Activated T-helper 17 cell treated with anti-CD3 and anti-CD28 coated beads, Interleukin-2, amount 50 U/mL, for 72 hours (primary cell): ENCODE results near the gene AKAIN1. TPM values are rescaled to one million over a fixed set of nuclear protein-coding genes. Genes with fewer than 3 reads are reported as not detected.

Experiments used
- ATAC-seq: fragments of 150-1000 bp; cut with Tn5 transposase; replicated peaks from 2 replicates; pipeline ENCODE4 v1.10.0; 2021; ENCODE audit warnings: mild to moderate bottlenecking, moderate library complexity
- H3K27ac Mint-ChIP-seq: one replicate; pipeline ENCODE4 v1.8.0; 2022; ENCODE audit warnings: mixed read lengths
- H3K27me3 Mint-ChIP-seq: one replicate; pipeline ENCODE4 v1.8.0; 2022; ENCODE audit warnings: mixed read lengths
- H3K36me3 Mint-ChIP-seq: one replicate; pipeline ENCODE4 v1.8.0; 2022; ENCODE audit warnings: low read depth, mild to moderate bottlenecking, mixed read lengths
- H3K4me1 Mint-ChIP-seq: one replicate; pipeline ENCODE4 v1.8.0; 2022; ENCODE audit warnings: mixed read lengths
- H3K4me3 Mint-ChIP-seq: one replicate; pipeline ENCODE4 v1.8.0; 2022; ENCODE audit warnings: mild to moderate bottlenecking, mixed read lengths
- H3K9me3 Mint-ChIP-seq: one replicate; pipeline ENCODE4 v1.8.0; 2022; ENCODE audit warnings: mixed read lengths
- total RNA-seq, 2 donors: library from RNA; stranded (reverse); gene quantifications; one replicate each; pipeline ENCODE4 v1.2.3, GENCODE V29; 2022

Gene AKAIN1
- total RNA-seq, 2 donors from 2014 or later: not detected

GRCh38 chr18:5146093-5146492 lies 51.0 kb downstream of the AKAIN1 start:
- no peak for ATAC-seq
- Mint-ChIP-seq H3K36me3 (no peaks in the 10 kb centered on the region), H3K27me3 (peaks cover 19% of the 10 kb centered on the region), H3K27ac (no peak overlapping the region), H3K4me3 (no peak overlapping the region), H3K9me3 (peaks cover 3% of the 10 kb centered on the region), H3K4me1 (no peaks in the 10 kb centered on the region)

- no peak overlapping the region for H3K27ac Mint-ChIP-seq
- no peak for ATAC-seq
These were observed 51.8 kb downstream of the AKAIN1 start for GRCh38 chr18:5145168-5145825.

GRCh38 chr18:5144629-5145028 lies 52.4 kb downstream of the AKAIN1 start:
- no peak overlapping the region for H3K27ac Mint-ChIP-seq
- H3K4me1 Mint-ChIP-seq: no peaks in the 10 kb centered on the region
- no peak overlapping the region for H3K4me3 Mint-ChIP-seq
- H3K9me3 Mint-ChIP-seq: peaks cover 3% of the 10 kb centered on the region
- no peak for ATAC-seq
- H3K36me3 Mint-ChIP-seq: no peaks in the 10 kb centered on the region
- peaks cover 16% of the 10 kb centered on the region for H3K27me3 Mint-ChIP-seq

More at GRCh38 chr18:5145168-5145825, 51.8 kb downstream of the AKAIN1 start:
- Mint-ChIP-seq H3K4me1 (no peaks in the 10 kb centered on the region), H3K36me3 (no peaks in the 10 kb centered on the region), H3K9me3 (peaks cover 3% of the 10 kb centered on the region), H3K4me3 (no peak overlapping the region), H3K27me3 (peaks cover 16% of the 10 kb centered on the region)

- H3K36me3 Mint-ChIP-seq: no peaks in the 10 kb centered on the region
- H3K27ac Mint-ChIP-seq: no peak overlapping the region
- no peak overlapping the region for H3K4me3 Mint-ChIP-seq
- no peaks in the 10 kb centered on the region for H3K9me3 Mint-ChIP-seq
- no peaks in the 10 kb centered on the region for H3K4me1 Mint-ChIP-seq
- no peak for ATAC-seq
- H3K27me3 Mint-ChIP-seq: peaks cover 12% of the 10 kb centered on the region
These were observed 54.2 kb downstream of the AKAIN1 start for GRCh38 chr18:5142859-5143258.

GRCh38 chr18:5142131-5142530 lies 54.9 kb downstream of the AKAIN1 start:
- Mint-ChIP-seq H3K9me3 (no peaks in the 10 kb centered on the region), H3K36me3 (no peaks in the 10 kb centered on the region), H3K4me3 (no peak overlapping the region), H3K27ac (no peak overlapping the region), H3K4me1 (no peaks in the 10 kb centered on the region), H3K27me3 (peaks cover 15% of the 10 kb centered on the region)
- no peak for ATAC-seq

- no peak for ATAC-seq
- no peaks in the 10 kb centered on the region for H3K9me3 Mint-ChIP-seq
These were observed 59.8 kb downstream of the AKAIN1 start for GRCh38 chr18:5137261-5137660.

GRCh38 chr18:5132987-5133386 lies 64.1 kb downstream of the AKAIN1 start:
- Mint-ChIP-seq H3K4me3 (no peak overlapping the region), H3K27ac (no peak overlapping the region), H3K27me3 (peaks cover 10% of the 10 kb centered on the region), H3K36me3 (no peaks in the 10 kb centered on the region), H3K4me1 (no peaks in the 10 kb centered on the region), H3K9me3 (no peaks in the 10 kb centered on the region)
- ATAC-seq: no peak

More at GRCh38 chr18:5137261-5137660, 59.8 kb downstream of the AKAIN1 start:
- Mint-ChIP-seq H3K36me3 (no peaks in the 10 kb centered on the region), H3K4me3 (no peak overlapping the region), H3K4me1 (no peaks in the 10 kb centered on the region), H3K27ac (no peak overlapping the region), H3K27me3 (peaks cover 10% of the 10 kb centered on the region)

- H3K4me3 Mint-ChIP-seq: no peak overlapping the region
- H3K27me3 Mint-ChIP-seq: peaks cover 11% of the 10 kb centered on the region
- peaks cover 4% of the 10 kb centered on the region for H3K9me3 Mint-ChIP-seq
- no peak overlapping the region for H3K27ac Mint-ChIP-seq
- no peaks in the 10 kb centered on the region for H3K4me1 Mint-ChIP-seq
- ATAC-seq: no peak
- no peaks in the 10 kb centered on the region for H3K36me3 Mint-ChIP-seq
These were observed 74.8 kb downstream of the AKAIN1 start for GRCh38 chr18:5122272-5122671.

- Mint-ChIP-seq H3K27ac (no peak overlapping the region), H3K36me3 (no peaks in the 10 kb centered on the region), H3K4me1 (peaks cover 4% of the 10 kb centered on the region), H3K4me3 (no peak overlapping the region), H3K27me3 (peaks cover 6% of the 10 kb centered on the region), H3K9me3 (peaks cover 4% of the 10 kb centered on the region)
- no peak for ATAC-seq
These were observed 86.8 kb downstream of the AKAIN1 start for GRCh38 chr18:5110266-5110665.

GRCh38 chr18:5107988-5108387 lies 89.1 kb downstream of the AKAIN1 start:
- no peak for ATAC-seq
- no peak overlapping the region for H3K4me3 Mint-ChIP-seq
- H3K36me3 Mint-ChIP-seq: no peaks in the 10 kb centered on the region
- peaks cover 10% of the 10 kb centered on the region for H3K27me3 Mint-ChIP-seq
- H3K27ac Mint-ChIP-seq: no peak overlapping the region
- H3K4me1 Mint-ChIP-seq: peaks cover 4% of the 10 kb centered on the region
- H3K9me3 Mint-ChIP-seq: no peaks in the 10 kb centered on the region

GRCh38 chr18:5106730-5107129 lies 90.3 kb downstream of the AKAIN1 start:
- Mint-ChIP-seq H3K9me3 (no peaks in the 10 kb centered on the region), H3K4me3 (no peak overlapping the region), H3K4me1 (peaks cover 4% of the 10 kb centered on the region), H3K36me3 (no peaks in the 10 kb centered on the region), H3K27ac (no peak overlapping the region), H3K27me3 (peaks cover 10% of the 10 kb centered on the region)
- no peak for ATAC-seq

- Mint-ChIP-seq H3K9me3 (no peaks in the 10 kb centered on the region), H3K27me3 (peaks cover 10% of the 10 kb centered on the region), H3K4me3 (no peak overlapping the region), H3K4me1 (peaks cover 4% of the 10 kb centered on the region), H3K27ac (no peak overlapping the region), H3K36me3 (no peaks in the 10 kb centered on the region)
- ATAC-seq: no peak
These were observed 92.8 kb downstream of the AKAIN1 start for GRCh38 chr18:5104246-5104645.

GRCh38 chr18:5103693-5104092 lies 93.4 kb downstream of the AKAIN1 start:
- no peaks in the 10 kb centered on the region for H3K36me3 Mint-ChIP-seq
- no peak overlapping the region for H3K4me3 Mint-ChIP-seq
- H3K27ac Mint-ChIP-seq: no peak overlapping the region
- peaks cover 4% of the 10 kb centered on the region for H3K4me1 Mint-ChIP-seq
- ATAC-seq: no peak
- H3K9me3 Mint-ChIP-seq: no peaks in the 10 kb centered on the region
- H3K27me3 Mint-ChIP-seq: peaks cover 10% of the 10 kb centered on the region

- peaks cover 7% of the 10 kb centered on the region for H3K27me3 Mint-ChIP-seq
- peaks cover 4% of the 10 kb centered on the region for H3K4me1 Mint-ChIP-seq
- no peak overlapping the region for H3K27ac Mint-ChIP-seq
- no peak for ATAC-seq
- H3K9me3 Mint-ChIP-seq: no peaks in the 10 kb centered on the region
- no peaks in the 10 kb centered on the region for H3K36me3 Mint-ChIP-seq
- no peak overlapping the region for H3K4me3 Mint-ChIP-seq
These were observed 93.8 kb downstream of the AKAIN1 start for GRCh38 chr18:5103286-5103685.

- Mint-ChIP-seq H3K4me1 (no peaks in the 10 kb centered on the region), H3K27me3 (peaks cover 6% of the 10 kb centered on the region), H3K9me3 (no peaks in the 10 kb centered on the region), H3K27ac (no peak overlapping the region), H3K4me3 (no peak overlapping the region), H3K36me3 (no peaks in the 10 kb centered on the region)
- ATAC-seq: no peak
These were observed 99.8 kb downstream of the AKAIN1 start for GRCh38 chr18:5097116-5097703.
